IPS-11a (cell line): ENCODE measurements around the gene JMJD1C.
"Not testable (repeated sequence)": the region's sequence is repeated elsewhere in the genome, so short reads cannot be mapped to it uniquely, and the experiment has no call there.

Experiments used
- H3K4me3 ChIP-seq: one replicate; pipeline ENCODE4 v1.5.1; 2013; ENCODE audit warnings: low read depth, low read length, control low read depth

JMJD1C gene

DNA sequence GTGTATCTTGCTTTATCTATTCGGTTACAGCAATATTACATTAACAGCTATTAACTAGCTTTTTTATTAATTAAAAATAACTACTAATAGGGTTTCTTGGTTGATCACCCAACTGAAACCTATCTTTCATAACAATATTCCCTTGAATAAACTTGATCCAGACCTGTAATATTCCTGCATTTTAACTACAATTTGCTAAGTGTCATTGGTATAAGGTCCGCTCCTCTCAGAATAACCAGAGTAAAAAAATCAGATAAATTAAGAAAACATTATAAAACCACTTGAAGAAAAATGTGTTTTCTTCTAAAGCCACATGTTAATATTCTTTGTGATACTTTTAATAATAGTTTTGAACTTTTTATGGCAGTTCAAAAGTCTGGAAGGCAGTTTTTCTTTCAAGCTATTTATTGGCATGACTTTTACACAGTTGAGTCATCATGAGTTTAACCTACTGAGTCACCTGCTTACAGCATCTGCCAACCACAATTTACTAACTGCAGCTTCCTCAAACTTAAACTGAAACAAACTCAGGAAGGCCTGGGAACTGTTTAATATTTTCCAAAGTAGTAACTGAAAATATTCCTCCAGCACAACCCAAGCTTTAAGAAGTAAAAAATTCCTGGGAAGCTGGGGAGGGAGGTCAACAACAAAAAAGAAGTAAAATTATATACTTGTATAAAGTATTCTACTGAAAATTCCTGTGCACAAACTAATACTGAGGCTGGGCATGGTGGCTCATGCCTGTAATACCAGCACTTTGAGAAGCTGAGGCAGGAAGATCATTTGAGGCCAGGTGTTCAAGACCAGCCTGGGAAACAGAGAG, 229.5 kb downstream of the JMJD1C start:
- no peak overlapping the region for H3K4me3 ChIP-seq

DNA sequence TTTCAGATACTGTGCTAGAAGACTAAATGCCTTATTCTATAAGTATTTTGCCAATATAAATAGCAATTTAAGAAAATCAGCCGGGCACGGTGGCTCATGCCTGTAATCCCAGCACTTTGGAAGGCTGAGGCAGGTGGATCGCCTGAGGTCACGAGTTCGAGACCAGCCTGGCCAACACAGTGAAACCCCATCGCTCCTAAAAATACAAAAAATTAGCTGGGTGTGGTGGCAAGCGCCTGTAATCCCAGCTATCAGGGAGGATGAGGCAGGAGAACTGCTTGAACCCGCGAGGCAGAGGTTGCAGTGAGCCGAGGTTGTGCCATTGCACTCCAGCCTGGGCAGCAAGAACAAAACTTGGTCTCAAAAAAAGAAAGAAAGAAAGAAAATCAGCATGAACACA, 230.6 kb downstream of the JMJD1C start:
- not testable (repeated sequence) for H3K4me3 ChIP-seq

GRCh38 chr10:63229161-63229560, 236.6 kb downstream of the JMJD1C start:
- no peak overlapping the region for H3K4me3 ChIP-seq

DNA sequence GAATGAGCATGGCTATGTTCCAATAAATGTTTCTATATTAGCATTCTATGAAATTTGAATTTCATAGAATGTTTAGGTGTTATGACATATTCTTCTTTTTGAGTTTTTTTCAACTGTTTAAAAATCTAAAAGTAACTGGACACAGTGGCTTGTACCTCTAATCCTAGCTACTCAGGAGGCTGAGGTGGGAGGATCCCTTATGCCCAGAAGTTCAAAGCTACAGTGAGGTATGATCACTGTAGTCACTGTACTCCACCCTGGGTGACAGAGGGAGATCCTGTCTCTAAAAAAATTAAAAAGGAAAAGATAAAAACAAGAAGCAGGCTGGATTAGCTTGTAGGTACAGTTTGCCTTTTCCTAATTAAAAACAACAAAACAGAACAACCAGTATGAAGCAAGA, 237.5 kb downstream of the JMJD1C start:
- no peak overlapping the region for H3K4me3 ChIP-seq

DNA sequence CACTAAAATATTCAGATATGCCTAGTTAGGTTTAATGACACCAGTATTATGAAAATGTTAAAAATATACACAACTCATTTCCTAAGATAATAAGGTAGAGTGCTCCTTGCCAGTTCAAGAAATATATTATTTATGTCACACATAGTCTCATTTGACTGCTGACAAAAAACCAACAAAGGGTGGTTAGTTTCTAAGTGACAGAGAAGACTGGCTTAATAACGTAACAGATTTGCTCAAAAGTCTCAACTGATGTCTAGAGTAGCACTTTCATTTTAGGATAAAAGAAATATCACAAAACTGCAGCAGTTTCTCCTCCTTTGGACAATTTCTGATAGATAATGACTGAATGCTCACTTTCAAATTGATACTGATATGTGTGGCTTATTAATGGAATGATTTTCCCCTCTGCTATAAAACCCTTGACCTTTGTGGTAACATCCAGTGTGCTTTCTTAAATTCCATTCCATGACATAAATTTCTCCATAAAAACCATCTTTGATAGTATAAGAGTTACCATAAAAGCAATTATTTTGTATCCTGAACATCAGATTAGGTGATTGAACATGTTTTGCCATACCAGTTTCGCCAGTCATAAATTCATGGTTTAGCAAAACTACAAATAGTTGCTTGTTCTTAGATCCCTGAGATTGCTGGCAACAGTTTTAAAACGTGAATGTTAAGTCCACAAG, 238.4 kb downstream of the JMJD1C start:
- H3K4me3 ChIP-seq = no peak overlapping the region

GRCh38 chr10:63224241-63224640, 241.5 kb downstream of the JMJD1C start:
- H3K4me3 ChIP-seq = no peak overlapping the region

DNA sequence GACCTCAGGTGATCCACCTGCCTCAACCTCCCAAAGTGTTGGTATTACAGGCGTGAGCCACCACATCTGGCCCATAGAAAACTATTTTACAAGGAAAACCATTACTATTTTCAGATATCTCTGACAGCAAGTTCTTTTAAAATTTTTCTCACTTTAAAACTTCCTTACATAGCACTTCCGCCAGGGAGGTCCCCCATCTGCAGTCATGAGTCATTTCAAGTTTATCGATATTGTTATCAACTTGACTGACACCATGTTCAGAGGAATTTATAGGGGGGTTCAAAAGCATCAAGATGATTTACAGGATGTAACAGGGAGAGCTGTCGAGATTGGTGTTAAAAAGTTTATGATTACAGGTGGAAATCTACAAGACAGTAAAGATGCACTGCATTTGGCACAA, 243.8 kb downstream of the JMJD1C start:
- H3K4me3 ChIP-seq = no peak overlapping the region

- H3K4me3 ChIP-seq = no peak overlapping the region
Observed at GRCh38 chr10:63219749-63220148, 246.0 kb downstream of the JMJD1C start.

DNA sequence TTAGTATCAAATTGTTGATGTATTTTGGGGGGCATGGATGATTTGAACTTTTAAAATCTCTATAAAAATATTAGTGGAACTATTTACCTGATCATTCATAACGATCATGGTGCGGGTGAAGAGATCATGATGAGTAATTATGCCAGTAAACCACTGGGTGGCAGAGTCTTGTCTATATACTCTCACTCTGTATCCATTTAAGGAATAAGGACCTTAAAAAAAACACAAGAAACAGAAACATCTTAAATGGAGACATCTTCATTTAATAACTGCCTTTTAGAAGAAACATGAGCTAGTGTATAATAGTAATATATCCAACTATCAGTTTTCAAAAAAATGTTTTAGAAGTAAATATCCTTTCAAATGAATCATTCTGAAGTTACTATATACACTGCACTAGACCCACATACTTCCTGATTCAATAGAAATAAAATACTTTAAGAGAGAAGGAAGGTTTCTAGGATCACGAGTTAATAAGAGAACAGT, 248.6 kb downstream of the JMJD1C start:
- H3K4me3 ChIP-seq = no peak overlapping the region

GRCh38 chr10:63214571-63214970, 251.2 kb downstream of the JMJD1C start:
- no peak overlapping the region for H3K4me3 ChIP-seq

DNA sequence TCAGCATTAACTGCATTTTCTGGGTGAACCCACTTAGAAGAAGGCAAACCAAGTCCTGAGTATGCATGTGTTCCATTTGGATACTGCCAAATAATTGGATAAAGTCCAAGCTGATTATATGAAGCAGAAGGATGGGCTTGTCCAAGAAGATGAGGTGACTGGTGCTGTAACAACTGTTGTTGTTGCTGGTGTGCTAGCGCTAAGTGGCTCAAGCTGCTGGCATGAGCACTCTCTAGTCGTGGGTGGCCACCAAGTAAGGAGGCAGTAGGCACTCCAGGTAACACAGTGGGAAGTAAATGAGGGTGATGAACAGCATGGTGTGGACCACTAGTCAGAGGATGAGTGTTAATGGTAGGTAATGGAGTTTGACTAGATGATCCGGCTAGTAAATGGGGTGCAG, 252.3 kb downstream of the JMJD1C start:
- no peak overlapping the region for H3K4me3 ChIP-seq

DNA sequence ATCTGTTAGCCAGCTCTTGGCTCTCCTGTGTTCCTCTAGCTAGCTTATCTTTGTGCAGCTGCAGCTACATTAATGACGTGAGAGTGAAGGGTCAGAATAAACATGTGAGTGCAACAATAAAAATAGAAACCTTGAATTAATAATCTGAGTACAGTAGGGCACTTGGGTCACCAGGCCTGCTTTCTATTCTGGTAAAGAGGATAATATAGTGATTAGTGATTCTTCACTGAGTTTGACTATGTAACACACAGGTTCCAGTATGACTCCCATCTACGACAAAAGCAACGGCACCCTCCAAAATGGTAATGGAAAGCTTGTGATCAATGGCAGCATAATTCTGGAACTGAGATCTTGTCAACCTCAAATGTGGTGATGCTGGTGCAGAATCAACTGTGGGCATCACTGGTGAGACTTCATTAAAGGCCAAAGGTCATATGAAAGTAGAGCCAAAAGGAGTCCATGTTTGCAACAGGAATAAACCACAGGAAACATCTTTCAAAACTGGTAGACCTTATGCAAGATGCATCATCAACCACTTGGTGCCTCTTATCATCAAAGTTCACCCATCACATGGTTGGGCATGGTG, 255.1 kb downstream of the JMJD1C start:
- H3K4me3 ChIP-seq = no peak overlapping the region

- no peak overlapping the region for H3K4me3 ChIP-seq
Observed at GRCh38 chr10:63209705-63210104, 256.1 kb downstream of the JMJD1C start.

- H3K4me3 ChIP-seq = no peak overlapping the region
Observed at GRCh38 chr10:63208986-63209385, 256.8 kb downstream of the JMJD1C start.

- H3K4me3 ChIP-seq = no peak overlapping the region
Observed at GRCh38 chr10:63206997-63207811, 258.6 kb downstream of the JMJD1C start.

DNA sequence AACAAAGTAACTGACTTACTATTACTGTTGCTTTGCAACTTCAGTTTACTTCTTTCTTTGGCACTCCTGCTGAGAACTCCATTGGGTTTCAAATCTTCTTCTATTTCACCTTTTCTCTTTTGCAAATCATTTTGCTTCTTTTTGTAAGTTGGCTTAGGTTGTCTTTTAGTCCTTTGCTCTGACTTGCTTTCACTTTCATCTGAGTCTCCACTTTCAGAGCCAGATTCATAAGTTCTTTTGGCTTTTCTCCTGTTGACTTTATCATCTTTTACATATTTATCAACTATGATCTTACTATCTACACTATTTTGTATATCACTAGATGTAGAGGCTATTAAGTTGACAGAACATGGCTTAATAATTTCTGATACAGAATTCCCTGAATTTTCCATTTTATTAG, 259.2 kb downstream of the JMJD1C start:
- no peak overlapping the region for H3K4me3 ChIP-seq

DNA sequence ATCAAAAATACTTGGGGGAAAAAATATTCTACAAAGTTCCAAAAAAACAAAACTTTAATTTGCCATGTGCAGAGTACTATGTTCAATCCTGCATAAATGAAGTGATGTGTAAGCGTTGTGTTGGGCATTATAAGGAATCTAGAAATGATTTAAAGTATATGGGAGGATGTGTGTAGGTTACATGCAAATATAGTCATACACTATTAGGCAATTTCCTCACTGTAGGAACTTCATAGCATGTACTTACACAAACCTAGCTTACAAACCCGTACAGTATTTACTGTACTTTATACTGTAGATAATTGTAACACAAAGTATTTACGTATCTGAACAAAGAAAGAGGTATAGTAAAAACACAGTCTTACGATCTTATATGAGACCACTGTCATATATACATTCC, 260.4 kb downstream of the JMJD1C start:
- H3K4me3 ChIP-seq = no peak overlapping the region

- H3K4me3 ChIP-seq = no peak overlapping the region
Observed at GRCh38 chr10:63204667-63205391, 260.9 kb downstream of the JMJD1C start.

DNA sequence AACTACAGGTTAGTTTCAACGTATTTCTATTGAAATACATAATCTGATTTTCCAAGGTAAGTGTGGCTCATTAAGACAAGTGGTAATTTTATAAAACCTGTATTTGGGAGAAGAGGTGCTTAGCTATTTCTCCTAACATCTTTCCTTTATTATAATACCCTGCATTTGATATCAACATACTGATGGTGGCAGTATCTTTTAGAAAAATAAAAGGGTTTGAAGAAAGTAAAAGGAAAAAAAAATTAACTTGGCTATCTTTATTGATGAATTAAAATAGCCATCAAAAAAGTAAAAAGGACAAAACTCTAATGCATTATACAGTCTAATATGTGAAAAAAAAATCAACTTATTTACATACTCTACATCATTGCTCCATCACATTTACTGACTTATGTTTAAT, 264.7 kb downstream of the JMJD1C start:
- no peak overlapping the region for H3K4me3 ChIP-seq

DNA sequence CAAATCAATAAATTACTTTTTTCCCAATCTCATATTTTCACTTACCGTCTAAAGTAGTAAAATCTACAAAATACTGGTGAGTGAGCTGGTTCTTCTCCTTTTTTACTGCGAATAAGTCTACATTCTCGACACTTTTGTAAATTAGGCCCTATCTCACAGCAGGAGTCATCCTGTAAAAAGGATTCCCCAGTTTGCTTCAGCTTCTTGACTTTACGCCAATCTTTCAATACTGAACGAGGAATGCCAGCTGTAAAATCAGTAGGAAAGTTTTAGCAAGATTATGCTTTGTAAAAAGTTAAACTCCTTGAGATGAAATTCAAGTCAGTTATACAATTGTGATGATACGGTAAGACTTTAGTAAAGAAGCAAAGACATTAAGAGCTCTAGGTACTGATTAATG, 265.3 kb downstream of the JMJD1C start:
- no peak overlapping the region for H3K4me3 ChIP-seq
